Adipocyte (in vitro differentiated cells): ENCODE results near the gene CUEDC2.

ENCODE experiments used
- DNase-seq: peaks from one replicate; pipeline ENCODE4 v3.0.0-alpha.2; 2015; ENCODE audit warnings: low read depth
- H3K27me3 ChIP-seq: replicated peaks from 2 replicates; pipeline ENCODE4 v1.7.0; 2013; ENCODE audit warnings: mild to moderate bottlenecking, low read length, moderate library complexity; ENCODE audit not compliant: control insufficient read depth, insufficient read depth
- H3K36me3 ChIP-seq: 2 replicates; pipeline ENCODE4 v1.7.0; 2013; ENCODE audit warnings: low read length, mild to moderate bottlenecking, moderate library complexity; ENCODE audit not compliant: control insufficient read depth, insufficient read depth, severe bottlenecking
- H3K4me1 ChIP-seq: 2 replicates; pipeline ENCODE4 v1.7.0; 2013; ENCODE audit warnings: mild to moderate bottlenecking, low read length, moderate library complexity; ENCODE audit not compliant: control insufficient read depth, insufficient read depth
- H3K4me3 ChIP-seq: 2 replicates; pipeline ENCODE4 v1.7.0; 2013; ENCODE audit warnings: mild to moderate bottlenecking, low read length, moderate library complexity
- H3K9ac ChIP-seq: 2 replicates; pipeline ENCODE4 v1.7.0; 2013; ENCODE audit warnings: mild to moderate bottlenecking, low read length, moderate library complexity
- H3K9me3 ChIP-seq: 2 replicates; pipeline ENCODE4 v1.7.0; 2013; ENCODE audit warnings: mild to moderate bottlenecking, low read length, moderate library complexity; ENCODE audit not compliant: control insufficient read depth

The CUEDC2 gene

GRCh38 chr10:102432162-102432950, at the start of gene CUEDC2:
Gene CUEDC2 (minus strand): TSS chr10:102432574. CDS start chr10:102425188, 7,386 bp downstream.
- Histone ChIP-seq H3K9me3 (no peaks in the 10 kb centered on the region), H3K4me3 (peak within 1 kb of the TSS; percentile 98), H3K9ac (peak within 1 kb of the TSS; percentile 99), H3K36me3 (peaks cover 3% of the 10 kb centered on the region), H3K4me1 (peaks cover 26% of the 10 kb centered on the region), H3K27me3 (no peaks in the 10 kb centered on the region)
- DNase-seq = peak; percentile 99

GRCh38 chr10:102480396-102480795, 48.0 kb upstream of the CUEDC2 start:
- Histone ChIP-seq H3K27me3 (no peaks in the 10 kb centered on the region), H3K4me1 (peaks cover 23% of the 10 kb centered on the region), H3K36me3 (peaks cover 62% of the 10 kb centered on the region), H3K4me3 (no peak overlapping the region), H3K9me3 (no peaks in the 10 kb centered on the region), H3K9ac (no peak overlapping the region)
- DNase-seq = no peak

GRCh38 chr10:102479651-102480050, 47.3 kb upstream of the CUEDC2 start:
- Histone ChIP-seq H3K9me3 (no peaks in the 10 kb centered on the region), H3K36me3 (peaks cover 55% of the 10 kb centered on the region), H3K4me3 (no peak overlapping the region), H3K9ac (no peak overlapping the region), H3K27me3 (no peaks in the 10 kb centered on the region), H3K4me1 (peaks cover 23% of the 10 kb centered on the region)
- DNase-seq = no peak

- Histone ChIP-seq H3K9ac (no peak overlapping the region), H3K36me3 (peaks cover 24% of the 10 kb centered on the region), H3K4me3 (no peak overlapping the region), H3K9me3 (no peaks in the 10 kb centered on the region), H3K4me1 (peaks cover 23% of the 10 kb centered on the region), H3K27me3 (peaks cover 16% of the 10 kb centered on the region)
- DNase-seq = no peak
Measured at GRCh38 chr10:102476466-102477141, 44.2 kb upstream of the CUEDC2 start.

GRCh38 chr10:102475451-102476040, 43.2 kb upstream of the CUEDC2 start:
- no peak for DNase-seq
- Histone ChIP-seq H3K9me3 (no peaks in the 10 kb centered on the region), H3K4me3 (no peak overlapping the region), H3K9ac (no peak overlapping the region), H3K36me3 (peaks cover 14% of the 10 kb centered on the region), H3K27me3 (peaks cover 23% of the 10 kb centered on the region), H3K4me1 (peaks cover 23% of the 10 kb centered on the region)

- no peak overlapping the region for H3K9ac ChIP-seq
- H3K27me3 ChIP-seq = peaks cover 23% of the 10 kb centered on the region
- no peak overlapping the region for H3K4me3 ChIP-seq
- peaks cover 27% of the 10 kb centered on the region for H3K4me1 ChIP-seq
- H3K36me3 ChIP-seq = no peaks in the 10 kb centered on the region
- no peaks in the 10 kb centered on the region for H3K9me3 ChIP-seq
- no peak for DNase-seq
Measured at GRCh38 chr10:102473445-102474331, 41.3 kb upstream of the CUEDC2 start.

GRCh38 chr10:102470579-102471546, 38.5 kb upstream of the CUEDC2 start:
- peaks cover 15% of the 10 kb centered on the region for H3K4me1 ChIP-seq
- H3K9ac ChIP-seq = no peak overlapping the region
- H3K36me3 ChIP-seq = no peaks in the 10 kb centered on the region
- peaks cover 28% of the 10 kb centered on the region for H3K27me3 ChIP-seq
- no peak for DNase-seq
- no peak overlapping the region for H3K4me3 ChIP-seq
- H3K9me3 ChIP-seq = no peaks in the 10 kb centered on the region

- peaks cover 32% of the 10 kb centered on the region for H3K27me3 ChIP-seq
- H3K9ac ChIP-seq = no peak overlapping the region
- DNase-seq = no peak
- H3K4me1 ChIP-seq = peaks cover 15% of the 10 kb centered on the region
- H3K4me3 ChIP-seq = no peak overlapping the region
- no peaks in the 10 kb centered on the region for H3K9me3 ChIP-seq
- H3K36me3 ChIP-seq = no peaks in the 10 kb centered on the region
Measured at GRCh38 chr10:102468683-102469082, 36.3 kb upstream of the CUEDC2 start.

- Histone ChIP-seq H3K4me3 (no peak overlapping the region), H3K36me3 (no peaks in the 10 kb centered on the region), H3K27me3 (peaks cover 30% of the 10 kb centered on the region), H3K4me1 (peaks cover 18% of the 10 kb centered on the region), H3K9ac (no peak overlapping the region), H3K9me3 (no peaks in the 10 kb centered on the region)
- no peak for DNase-seq
Measured at GRCh38 chr10:102467971-102468438, 35.6 kb upstream of the CUEDC2 start.

- Histone ChIP-seq H3K36me3 (no peaks in the 10 kb centered on the region), H3K4me1 (peaks cover 18% of the 10 kb centered on the region), H3K9ac (no peak overlapping the region), H3K4me3 (no peak overlapping the region), H3K27me3 (peaks cover 29% of the 10 kb centered on the region), H3K9me3 (no peaks in the 10 kb centered on the region)
- DNase-seq = no peak
Measured at GRCh38 chr10:102467318-102467717, 34.9 kb upstream of the CUEDC2 start.
